Stimulated activated CD4-positive, alpha-beta T cell treated with anti-CD3 and anti-CD28 coated beads, Interleukin-4, amount 100 ng/mL, for 4 hours (primary cell): ENCODE results near the gene SCO1.
A peak's percentile ranks its signal among the peaks of the same experiment; 100 is the strongest.

Experiments
- DNase-seq, 2 experiments: peaks; one replicate each; pipeline ENCODE4 v3.0.0-alpha.2; 2020

SCO1 gene

GRCh38 chr17:10649602-10650001 is 47.7 kb downstream of the SCO1 start:
- DNase-seq: no peak

GRCh38 chr17:10648956-10649355 is 48.4 kb downstream of the SCO1 start:
- no peak for DNase-seq

- no peak for DNase-seq
These were observed 49.0 kb downstream of the SCO1 start for GRCh38 chr17:10648381-10648780.

DNA sequence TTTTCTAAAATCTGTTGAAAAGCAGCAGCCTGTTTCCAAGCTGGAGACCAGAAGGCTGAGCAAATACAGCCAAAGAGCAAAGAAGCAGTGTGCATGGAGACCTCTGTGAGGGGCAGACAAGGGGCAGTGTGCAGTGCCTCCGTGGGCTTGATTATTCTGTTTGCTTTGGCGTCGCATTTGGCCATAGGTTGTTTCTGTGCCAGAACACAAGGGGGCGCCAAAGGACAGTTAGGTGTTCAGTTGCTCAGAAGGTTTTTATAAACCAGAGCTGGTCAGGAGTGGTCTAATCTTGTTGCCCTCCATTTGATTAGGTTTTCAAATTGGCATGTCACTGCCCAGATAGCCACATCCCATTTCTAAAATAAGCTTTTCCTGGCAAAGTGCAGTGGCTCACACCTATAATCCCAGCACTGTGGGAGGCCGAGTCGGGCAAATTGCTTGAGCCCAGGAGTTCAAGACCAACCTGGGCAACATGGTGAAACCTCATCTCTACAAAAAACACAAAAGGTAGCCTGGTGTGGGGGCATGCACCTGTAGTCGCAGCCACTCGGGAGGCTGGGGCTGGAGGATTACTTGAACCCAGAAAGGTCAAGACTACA is 50.8 kb downstream of the SCO1 start:
- DNase-seq: peak; percentile 54 to 75

DNA sequence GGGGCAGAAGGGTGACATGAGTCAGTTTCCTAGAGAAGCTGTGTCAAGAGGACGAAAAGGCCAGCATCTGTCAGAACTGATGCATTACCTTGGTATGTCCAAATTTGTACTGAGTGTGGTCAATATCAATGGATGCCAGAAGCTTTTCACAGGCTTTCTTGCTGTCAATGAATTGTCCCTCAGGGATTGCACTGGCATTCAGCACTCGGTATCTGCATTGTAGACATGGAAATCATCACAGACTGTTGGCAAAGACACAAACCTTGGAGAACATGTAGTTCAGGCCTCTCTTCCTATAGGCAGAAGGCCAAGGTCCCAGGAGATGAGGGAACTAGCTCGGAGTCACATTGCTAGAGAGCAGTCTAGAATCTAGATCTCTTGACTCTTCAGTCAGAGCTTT is 56.9 kb downstream of the SCO1 start:
- no peak for DNase-seq

DNA sequence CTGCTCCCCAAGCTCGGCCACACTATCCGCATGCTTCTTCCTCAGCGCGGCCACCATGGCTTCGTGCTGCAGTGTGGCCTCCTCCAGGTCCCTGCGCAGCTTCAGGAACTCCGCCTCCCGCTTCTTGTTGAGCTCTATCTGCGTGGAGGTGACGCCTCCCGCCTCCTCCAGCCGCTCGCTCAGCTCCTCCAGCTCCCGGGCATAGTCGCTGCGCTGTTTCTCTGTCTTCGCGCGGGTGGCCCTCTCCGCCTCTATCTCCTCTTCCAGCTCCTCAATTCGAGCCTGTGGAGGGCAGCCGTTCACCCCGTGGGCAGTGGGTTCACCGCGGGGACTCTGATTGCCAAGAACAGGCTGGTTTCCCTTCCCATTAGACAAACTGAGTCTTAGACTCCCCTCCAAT is 59.2 kb downstream of the SCO1 start:
- no peak for DNase-seq

DNA sequence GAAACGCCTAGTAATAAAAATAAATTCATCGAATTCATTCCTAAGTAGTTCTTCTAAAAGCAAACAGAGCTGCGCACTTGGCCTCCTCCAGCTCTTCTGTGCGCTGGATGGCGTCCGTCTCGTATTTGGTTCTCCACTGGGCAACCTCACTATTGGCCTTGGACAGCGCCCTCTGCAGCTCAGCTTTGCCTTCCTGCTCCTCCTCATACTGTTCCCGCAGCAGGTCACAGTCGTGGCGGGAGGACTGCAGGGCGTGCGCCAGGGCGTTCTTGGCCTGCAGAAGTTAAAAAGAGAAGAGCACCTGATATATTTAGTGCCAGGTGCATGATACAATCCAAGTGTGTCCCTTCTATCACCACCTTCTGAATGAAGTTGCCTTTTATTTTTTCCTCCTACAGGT is 62.0 kb downstream of the SCO1 start:
- DNase-seq: no peak

- no peak for DNase-seq
These were observed 63.5 kb downstream of the SCO1 start for GRCh38 chr17:10633738-10634379.

GRCh38 chr17:10631701-10632100 is 65.6 kb downstream of the SCO1 start:
- DNase-seq: no peak

DNA sequence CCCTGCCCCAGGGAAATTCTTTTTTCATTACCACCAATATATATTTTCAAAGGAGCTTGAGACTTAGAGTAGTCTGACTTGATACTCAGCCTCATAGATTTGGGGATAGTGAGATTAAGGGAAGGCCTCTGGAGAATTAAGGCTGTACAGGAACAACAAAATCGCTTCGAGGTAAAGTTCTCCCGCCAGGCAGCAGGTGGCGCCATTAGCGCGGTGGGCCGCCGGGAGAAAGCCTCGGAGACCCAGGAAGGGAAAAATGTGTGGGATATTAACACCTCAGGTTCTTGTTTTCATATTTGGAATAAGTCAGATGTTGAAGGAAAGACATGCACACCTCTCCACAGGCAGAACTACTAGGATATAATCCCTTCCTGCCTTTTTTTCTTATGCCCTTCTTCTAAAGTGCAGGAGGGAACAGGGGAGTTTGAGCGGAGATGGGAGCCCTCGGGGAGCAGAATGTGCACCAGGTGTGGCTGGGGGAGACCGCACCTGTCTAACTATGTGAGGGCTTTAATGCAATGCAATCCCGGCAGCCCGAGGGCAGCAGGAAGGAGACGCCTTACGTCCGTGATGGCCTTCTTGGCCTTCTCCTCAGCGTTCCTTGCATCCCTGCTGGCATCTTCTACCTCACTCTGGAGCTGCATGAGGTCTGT is 66.2 kb downstream of the SCO1 start:
- DNase-seq: peak in 1 of 2 experiments; percentile 22

DNA sequence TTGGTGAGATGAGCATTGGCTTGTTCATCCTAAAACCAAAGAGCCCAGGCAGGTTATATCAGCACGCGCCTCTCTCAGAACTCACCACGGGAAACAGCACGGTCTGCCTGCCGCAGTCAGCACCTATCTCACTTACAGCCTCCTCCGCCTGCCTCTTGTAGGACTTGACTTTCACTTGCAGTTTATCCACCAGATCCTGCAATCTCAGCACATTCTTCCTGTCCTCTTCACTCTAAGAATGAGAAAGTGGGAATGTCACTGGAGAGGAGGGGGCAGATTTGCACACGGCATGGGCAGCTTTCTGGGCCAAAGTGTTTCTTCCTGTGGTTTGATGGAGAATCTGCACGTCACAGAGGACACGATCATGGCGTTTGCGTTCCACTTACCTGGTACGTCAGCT is 67.6 kb downstream of the SCO1 start:
- no peak for DNase-seq

DNA sequence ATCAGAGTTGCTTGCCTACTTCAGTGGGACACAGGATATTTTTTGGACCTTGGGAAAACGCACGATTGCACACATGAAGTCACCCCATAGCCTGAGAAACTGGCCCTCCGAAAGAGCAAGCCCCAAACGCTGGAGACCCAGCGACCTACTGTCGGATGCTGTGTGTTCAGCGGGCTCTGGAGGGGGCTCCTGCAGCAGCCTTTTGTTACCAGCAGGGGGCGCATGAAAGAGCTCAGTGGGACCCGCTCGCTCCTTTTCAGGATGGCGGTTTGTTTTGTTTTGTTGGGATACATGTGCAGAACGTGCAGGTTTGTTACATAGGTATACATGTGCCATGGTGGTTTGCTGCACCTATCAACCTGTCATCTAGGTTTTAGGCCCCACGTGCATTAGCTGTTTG is 68.6 kb downstream of the SCO1 start:
- no peak for DNase-seq

DNA sequence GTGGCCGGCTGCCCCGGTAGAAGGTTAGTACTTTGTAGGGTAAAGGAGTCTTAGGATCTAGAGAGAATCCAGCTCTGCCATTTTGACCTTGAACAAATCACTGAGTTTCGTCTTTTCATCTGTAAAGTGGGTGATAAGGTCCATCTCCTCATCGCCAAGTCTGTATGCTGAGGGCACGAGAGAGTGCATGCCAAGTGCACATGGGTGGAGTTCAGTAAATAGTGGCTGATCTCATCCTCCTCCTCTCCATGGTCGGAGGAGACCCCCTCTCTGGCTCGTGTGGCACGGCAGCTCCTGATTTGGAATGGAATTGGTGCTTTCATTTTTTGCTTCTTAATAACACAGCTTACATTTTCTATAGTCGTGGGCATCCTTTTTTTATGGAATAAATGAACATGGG is 70.9 kb downstream of the SCO1 start:
- DNase-seq: no peak

DNA sequence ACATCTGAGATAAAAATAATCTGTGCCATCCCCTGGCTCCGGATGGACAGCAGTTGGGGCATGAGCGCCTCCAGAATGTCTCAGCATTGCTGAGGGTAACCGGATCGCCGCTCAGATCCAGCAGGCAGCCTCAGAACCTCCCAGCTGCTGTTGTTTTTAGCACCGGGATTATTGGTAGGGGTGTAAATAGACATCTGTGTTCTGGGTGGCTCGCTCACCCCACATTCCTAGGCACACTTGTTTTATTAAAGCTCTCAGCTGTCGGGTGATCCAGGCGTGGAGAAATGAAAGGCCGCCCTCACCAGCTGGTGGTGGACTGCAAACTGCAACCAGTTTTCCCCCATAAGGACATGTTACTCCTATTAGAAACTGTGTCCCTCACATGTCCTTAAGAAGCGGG is 72.4 kb downstream of the SCO1 start:
- no peak for DNase-seq

- no peak for DNase-seq
These were observed 73.5 kb downstream of the SCO1 start for GRCh38 chr17:10623737-10624338.

- no peak for DNase-seq
These were observed 74.5 kb downstream of the SCO1 start for GRCh38 chr17:10622617-10623485.
